Measurements from ENCODE around the gene XIRP2. TPM values are rescaled to one million over a fixed set of nuclear protein-coding genes. Genes with fewer than 3 reads are reported as not detected.

Gene XIRP2
- total RNA-seq, 1 experiment from 2014 or later: not detected

GRCh38 chr2:166926657-166927056, 38.4 kb downstream of the XIRP2 start:
- no peak for DNase-seq (ENCODE audit: low spot score)

- no peak for DNase-seq (ENCODE audit: low spot score)
Observed at GRCh38 chr2:166932032-166932431, 43.8 kb downstream of the XIRP2 start.

GRCh38 chr2:166934817-166935216, 46.5 kb downstream of the XIRP2 start:
- no peak for DNase-seq (ENCODE audit: low spot score)

GRCh38 chr2:166942377-166942776, 54.1 kb downstream of the XIRP2 start:
- no peak for DNase-seq (ENCODE audit: low spot score)

- DNase-seq (ENCODE audit: low spot score): no peak
Observed at GRCh38 chr2:166944909-166945308, 56.6 kb downstream of the XIRP2 start.

GRCh38 chr2:166957686-166958085, 69.4 kb downstream of the XIRP2 start:
- DNase-seq (ENCODE audit: low spot score): peak; percentile 34

GRCh38 chr2:166958986-166959481, 70.8 kb downstream of the XIRP2 start:
- no peak for DNase-seq (ENCODE audit: low spot score)

- no peak for DNase-seq (ENCODE audit: low spot score)
Observed at GRCh38 chr2:166959556-166959955, 71.3 kb downstream of the XIRP2 start.

- DNase-seq (ENCODE audit: low spot score): no peak
Observed at GRCh38 chr2:166960702-166961270, 72.5 kb downstream of the XIRP2 start.

- no peak for DNase-seq (ENCODE audit: low spot score)
Observed at GRCh38 chr2:166961933-166962332, 73.7 kb downstream of the XIRP2 start.

- DNase-seq (ENCODE audit: low spot score): no peak
Observed at GRCh38 chr2:166969486-166969885, 81.2 kb downstream of the XIRP2 start.

GRCh38 chr2:166972002-166972401, 83.7 kb downstream of the XIRP2 start:
- no peak for DNase-seq (ENCODE audit: low spot score)

GRCh38 chr2:166972418-166972817, 84.1 kb downstream of the XIRP2 start:
- DNase-seq (ENCODE audit: low spot score): no peak

GRCh38 chr2:166984188-166984587, 95.9 kb downstream of the XIRP2 start:
- DNase-seq (ENCODE audit: low spot score): no peak

GRCh38 chr2:166984797-166985196, 96.5 kb downstream of the XIRP2 start:
- DNase-seq (ENCODE audit: low spot score): no peak

GRCh38 chr2:166994588-166995336, 106.5 kb downstream of the XIRP2 start:
- no peak for DNase-seq (ENCODE audit: low spot score)

- no peak for DNase-seq (ENCODE audit: low spot score)
Observed at GRCh38 chr2:166996465-166996864, 108.2 kb downstream of the XIRP2 start.

GRCh38 chr2:167001165-167001564, 112.9 kb downstream of the XIRP2 start:
- DNase-seq (ENCODE audit: low spot score): no peak

GRCh38 chr2:167005096-167005495, 116.8 kb downstream of the XIRP2 start:
- DNase-seq (ENCODE audit: low spot score): no peak

GRCh38 chr2:167013227-167013626, 124.9 kb downstream of the XIRP2 start:
- no peak for DNase-seq (ENCODE audit: low spot score)

- no peak for DNase-seq (ENCODE audit: low spot score)
Observed at GRCh38 chr2:167015806-167016205, 127.5 kb downstream of the XIRP2 start.

GRCh38 chr2:167017021-167017420, 128.7 kb downstream of the XIRP2 start:
- DNase-seq (ENCODE audit: low spot score): no peak

- no peak for DNase-seq (ENCODE audit: low spot score)
Observed at GRCh38 chr2:167018590-167018989, 130.3 kb downstream of the XIRP2 start.

Measured in HT-29 (cell line).